Heart left ventricle (tissue), 16 donors: Measurements from ENCODE around the gene ZBTB45. TPM values are rescaled to one million over a fixed set of nuclear protein-coding genes. Genes with fewer than 3 reads are reported as not detected.
"Not testable (repeated sequence)": the region's sequence is repeated elsewhere in the genome, so short reads cannot be mapped to it uniquely, and the experiment has no call there.

Source experiments
- ATAC-seq, 4 donors: fragments of 200-7000 bp; cut with Tn5 transposase; one replicate each; pipeline ENCODE4 v1.9.1; 2020 to 2022; ENCODE audit warnings: moderate library complexity in 4 of 4, mild to moderate bottlenecking in 3 of 4, moderate number of reproducible peaks in 1 of 4
- DNase-seq, 5 donors: peaks; one replicate each; pipeline ENCODE4 v3.0.0-alpha.2; 2020
- H3K27ac ChIP-seq, 12 donors: fragments of 200-600 bp; sonication (generic) in 4 of 12; one replicate each; pipeline versions ENCODE4 v1.5.0 to v1.8.0; 2016 to 2022; ENCODE audit warnings: mild to moderate bottlenecking in 2 of 12
- H3K27me3 ChIP-seq, 9 donors: fragments of 200-600 bp; sonication (generic) in 2 of 9; one replicate each; pipeline versions ENCODE4 v1.5.1 to v1.8.0; 2016 to 2022; ENCODE audit warnings: mild to moderate bottlenecking in 3 of 9
- H3K36me3 ChIP-seq, 9 donors: fragments of 200-600 bp; sonication (generic) in 2 of 9; one replicate each; pipeline versions ENCODE4 v1.5.0 to v1.8.0; 2018 to 2022; ENCODE audit warnings: mild to moderate bottlenecking in 2 of 9
- H3K4me1 ChIP-seq, 12 donors: fragments of 200-600 bp; sonication (generic) in 4 of 12; one replicate each; pipeline versions ENCODE4 v1.5.0 to v1.8.0; 2016 to 2022; ENCODE audit warnings: mild to moderate bottlenecking in 3 of 12
- H3K4me3 ChIP-seq, 12 donors: fragments of 200-600 bp; sonication (generic) in 4 of 12; one replicate each; pipeline versions ENCODE4 v1.5.0 to v1.8.0; 2017 to 2022; ENCODE audit warnings: mild to moderate bottlenecking in 9 of 12, moderate library complexity in 4 of 12
- H3K9me3 ChIP-seq, 12 donors: fragments of 200-600 bp; sonication (generic) in 4 of 12; one replicate each; pipeline versions ENCODE4 v1.5.0 to v1.8.0; 2016 to 2022; ENCODE audit warnings: mild to moderate bottlenecking in 1 of 12
- CTCF ChIP-seq, 12 donors: fragments of 200-600 bp; sonication (generic) in 4 of 12; IDR thresholded peaks; one replicate each; pipeline versions ENCODE4 v1.5.0 to v1.8.0; 2018 to 2022; ENCODE audit warnings: antibody characterized with exemption in 12 of 12, mild to moderate bottlenecking in 5 of 12
- POLR2A ChIP-seq, 2 donors: fragments of 450-650 bp; IDR thresholded peaks; one replicate each; pipeline ENCODE4 v1.6.1; 2017; ENCODE audit warnings: antibody characterized with exemption in 2 of 2, mild to moderate bottlenecking in 2 of 2, moderate library complexity in 2 of 2
- WGBS, 4 donors: extraction: QIAGEN DNeasy Blood & Tissue Kit in 2 of 4; methylation state at CpG; one replicate each; pipeline versions ENCODE4 v1.1.5 to v1.1.7; 2013 to 2018; 5-methylcytosine and 5-hydroxymethylcytosine counted together
- intact Hi-C, 10 donors: fragments of 100-400 bp; cut with DNase I; formaldehyde crosslinking; loops; one replicate each; pipeline versions ENCODE4 v1.11.1 to v1.14.2; 2022
- polyA plus RNA-seq, 2 donors: library from polyadenylated mRNA; stranded (reverse); fragments of 200-250 nt; gene quantifications; one replicate each; pipeline ENCODE4 v1.2.3, GENCODE V29; 2013
- total RNA-seq, 9 donors: library from RNA; depleted of rRNA in 2 of 9; stranded (reverse); fragments of >200 nt in 2 of 9; fragmentation: NEBNext Ultra II Directional in 3 of 9; extraction: Animal tissue kit (Norgen Biotek cat#: 25700) in 3 of 9; gene quantifications; one replicate each; pipeline versions ENCODE4 v1.1.0 to v1.2.4, GENCODE V29; 2016 to 2023
- donor health status: ischemic (EF 13 %, LVEDD 7.1; RV severe dilation, severe dysfunction).
- donor health status: healthy with polysubstance abuse.
- donor health status: DM: no; HTN: yes; CAD: no.
- donor health status: DM: no; HTN: no; CAD: no.
- donor health status: ischemic (EF 25% LVEDD 6.9; RV normal size, moderate dysfunction).
- donor health status: ischemic (EF 25% LVEDD 5.7; RV mildly dilated, moderate dysfunction).
- donor health status: healthy.
- donor health status: DM: yes; HTN: yes; CAD: no.
- donor health status: ischemic (EF 35%, LVEDD 5.7; RV mildly dilated, moderate dysfunction).
- donor health status: nonischemic (EF 11% LVEDD 7.7; RV severe dilation, severe dysfunction).
- donor health status: DM: yes; HTN: yes; CAD: no.
- donor health status: PGD.
- donor health status: ischemic (EF 29% LVEDD 5.4; RV normal size, mild dysfunction).
- donor health status: nonischemic (EF 23%, LVEDD 6.1; RV moderate dilation, normal function).

The ZBTB45 gene
- total and polyA plus RNA-seq, 11 donors = 6.9 to 13.4 (median 10.4) TPM

- 88 to 92% (median 90%) methylated on average over 4 to 25 of the region's 25 CpGs for WGBS, 4 donors
- DNase-seq (no peak), ATAC-seq (no peak)
- TF ChIP-seq POLR2A (IDR thresholded peaks at IDR 0.05) = no peak
- TF ChIP-seq CTCF (IDR thresholded peaks at IDR 0.05) = no peak
- H3K4me3 ChIP-seq = no peak within 1 kb of the TSS
- no peaks in the 10 kb centered on the region for H3K27me3 ChIP-seq
- peaks cover 0 to 22% (median 10%) of the 10 kb centered on the region in 9 donors for H3K36me3 ChIP-seq
- intact Hi-C loops = loop anchor here in 1 of 10 donors (5.0 kb wide), 1 partner anchor 294 kb away; no protein-coding TSS in a partner anchor
- H3K4me1 ChIP-seq = peaks cover 0 to 32% (median 17%) of the 10 kb centered on the region in 12 donors
- H3K9me3 ChIP-seq = no peaks in the 10 kb centered on the region
- no peak within 1 kb of the TSS for H3K27ac ChIP-seq
These were observed 8.0 kb downstream of the ZBTB45 start, which contains the start of gene SLC27A5 for GRCh38 chr19:58511353-58512208. Gene SLC27A5 (minus strand): TSS chr19:58511992. CDS start chr19:58511955, 37 bp downstream.

GRCh38 chr19:58510084-58510862, 9.3 kb downstream of the ZBTB45 start:
- intact Hi-C loops = loop anchor here in 1 of 10 donors (5.0 kb wide), 1 partner anchor 293 kb away; no protein-coding TSS in a partner anchor
- 86 to 87% (median 86%) methylated on average over 8 of the region's 8 CpGs for WGBS, 4 donors

GRCh38 chr19:58509731-58510083, 9.9 kb downstream of the ZBTB45 start:
- DNase-seq (no peak), ATAC-seq (no peak)
- WGBS, 4 donors = 82 to 93% (median 87%) methylated on average over 11 of the region's 11 CpGs
- Histone ChIP-seq H3K9me3 (no peaks in the 10 kb centered on the region), H3K36me3 (peaks cover 0 to 8% (median 0%) of the 10 kb centered on the region in 9 donors), H3K27ac (no peak overlapping the region), H3K4me3 (no peak overlapping the region), H3K27me3 (no peaks in the 10 kb centered on the region), H3K4me1 (peaks cover 0 to 14% (median 7%) of the 10 kb centered on the region in 12 donors)
- no peak for TF ChIP-seq POLR2A (IDR thresholded peaks at IDR 0.05)
- TF ChIP-seq CTCF (IDR thresholded peaks at IDR 0.05) = no peak
- intact Hi-C loops = loop anchor here in 1 of 10 donors (5.0 kb wide), 1 partner anchor 292 kb away; no protein-coding TSS in a partner anchor

More at GRCh38 chr19:58510084-58510862, 9.3 kb downstream of the ZBTB45 start:
- H3K27me3 ChIP-seq = no peaks in the 10 kb centered on the region
- H3K4me3 ChIP-seq = no peak overlapping the region
- H3K9me3 ChIP-seq = no peaks in the 10 kb centered on the region
- peaks cover 0 to 20% (median 9%) of the 10 kb centered on the region in 12 donors for H3K4me1 ChIP-seq
- H3K27ac ChIP-seq = no peak overlapping the region
- TF ChIP-seq CTCF (IDR thresholded peaks at IDR 0.05) (no peak), POLR2A (IDR thresholded peaks at IDR 0.05) (no peak)
- no peak for DNase-seq
- peaks cover 0 to 10% (median 0%) of the 10 kb centered on the region in 9 donors for H3K36me3 ChIP-seq
- ATAC-seq = no peak

GRCh38 chr19:58507602-58508223, 11.9 kb downstream of the ZBTB45 start:
- ATAC-seq, H3K27ac ChIP-seq, H3K36me3 ChIP-seq, DNase-seq, H3K4me1 ChIP-seq, H3K9me3 ChIP-seq, H3K27me3 ChIP-seq, H3K4me3 ChIP-seq, intact Hi-C loops: not testable (repeated sequence)
- WGBS, 4 donors = 71 to 79% (median 76%) methylated on average over 7 to 8 of the region's 8 CpGs
